Activated T-cell treated with anti-CD3 and anti-CD28 coated beads for 48 hours (primary cell): Measurements from ENCODE around the gene SLX9.

Experiments
- DNase-seq: peaks from one replicate; pipeline ENCODE4 v3.0.0-alpha.2; 2020; ENCODE audit warnings: low read depth

The SLX9 gene

DNA sequence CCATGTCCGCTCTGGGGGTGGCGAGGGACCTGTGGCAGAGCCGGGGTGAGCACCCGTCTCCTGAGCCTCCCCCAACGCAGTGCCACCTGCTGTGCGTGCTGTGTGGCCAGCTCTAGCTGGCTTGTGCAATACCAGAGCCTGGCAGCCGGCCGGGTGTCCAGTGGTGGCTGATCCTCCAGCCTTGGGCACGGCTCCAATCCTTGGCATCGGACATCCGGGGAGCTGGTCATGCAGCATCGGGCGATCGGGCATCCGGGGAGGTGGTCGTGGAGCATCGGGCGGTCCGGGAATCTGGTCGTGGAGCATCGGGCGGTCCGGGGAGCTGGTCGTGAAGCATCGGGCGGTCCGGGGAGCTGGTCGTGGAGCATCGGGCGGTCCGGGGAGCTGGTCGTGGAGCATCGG, 8.1 kb downstream of the SLX9 start:
- no peak for DNase-seq

- DNase-seq = no peak
Measured at GRCh38 chr21:44948426-44949120, 8.7 kb downstream of the SLX9 start.

DNA sequence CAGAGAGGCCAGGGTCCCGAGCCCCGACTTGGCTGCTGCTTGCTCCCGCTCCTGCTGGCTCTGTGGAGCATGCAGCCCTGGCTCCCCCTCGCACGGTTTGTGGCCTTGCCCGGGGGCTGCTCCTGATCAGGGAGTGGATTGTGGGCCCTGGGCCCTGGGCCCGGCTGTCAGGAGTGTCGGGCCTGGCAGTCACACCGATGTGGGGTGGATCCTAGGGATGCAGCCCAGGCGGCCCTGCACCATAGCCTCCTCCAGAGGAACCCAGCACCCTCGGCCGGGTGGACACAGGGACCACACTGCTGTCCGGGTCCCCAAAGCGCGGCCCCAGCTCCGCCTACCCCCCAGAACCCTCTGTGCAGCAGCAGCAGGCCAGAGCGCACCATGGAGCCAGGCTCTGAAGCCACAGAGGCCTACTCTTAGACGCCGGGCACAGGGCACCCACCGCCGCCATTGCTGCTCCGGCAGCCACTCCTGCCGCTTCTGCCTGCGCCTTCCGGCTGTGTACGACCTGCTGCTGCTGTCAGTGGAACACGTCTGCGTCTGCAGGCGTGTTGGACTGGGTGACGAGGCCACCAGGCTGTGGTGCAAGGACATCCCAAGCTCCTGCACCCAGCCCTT, 9.4 kb downstream of the SLX9 start:
- no peak for DNase-seq

GRCh38 chr21:44949779-44950198, 10.0 kb downstream of the SLX9 start:
- DNase-seq = peak; percentile 69

- no peak for DNase-seq
Measured at GRCh38 chr21:44950351-44950750, 10.5 kb downstream of the SLX9 start.

DNA sequence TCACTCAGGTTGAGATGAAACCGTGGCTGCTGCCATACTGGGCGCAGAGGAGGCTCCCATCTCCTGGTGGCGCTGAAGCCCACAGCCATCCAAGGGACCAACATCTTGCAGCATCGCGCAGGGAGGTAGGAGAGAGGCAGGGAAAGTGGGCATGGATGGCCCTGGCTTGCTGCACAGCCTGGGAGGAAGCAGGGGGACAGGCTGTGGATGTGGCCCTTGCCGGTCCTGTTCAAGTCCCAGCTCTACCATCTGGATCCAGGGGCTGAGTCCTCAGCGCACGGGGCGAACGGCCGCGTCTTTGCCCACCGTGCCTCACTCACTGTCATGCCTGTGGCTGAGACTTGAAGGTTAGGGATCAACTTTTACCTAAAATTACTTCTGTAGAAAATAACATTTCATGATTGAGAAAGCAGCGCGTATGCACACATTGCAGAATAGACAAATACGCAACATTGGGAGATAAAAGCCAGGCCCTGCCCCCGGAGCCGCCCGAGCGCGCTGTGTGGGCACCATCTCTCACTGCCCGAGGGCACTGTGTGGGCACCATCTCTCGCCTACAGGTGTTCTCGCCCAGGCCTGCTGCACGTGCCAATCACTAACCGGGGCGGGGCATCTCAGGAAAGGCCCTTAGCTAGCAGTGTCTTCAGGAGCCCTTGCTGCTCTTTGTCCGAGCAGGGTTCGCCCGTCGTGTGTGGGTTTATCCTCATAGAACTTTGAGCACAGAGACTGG, 11.5 kb downstream of the SLX9 start:
- DNase-seq = no peak

DNA sequence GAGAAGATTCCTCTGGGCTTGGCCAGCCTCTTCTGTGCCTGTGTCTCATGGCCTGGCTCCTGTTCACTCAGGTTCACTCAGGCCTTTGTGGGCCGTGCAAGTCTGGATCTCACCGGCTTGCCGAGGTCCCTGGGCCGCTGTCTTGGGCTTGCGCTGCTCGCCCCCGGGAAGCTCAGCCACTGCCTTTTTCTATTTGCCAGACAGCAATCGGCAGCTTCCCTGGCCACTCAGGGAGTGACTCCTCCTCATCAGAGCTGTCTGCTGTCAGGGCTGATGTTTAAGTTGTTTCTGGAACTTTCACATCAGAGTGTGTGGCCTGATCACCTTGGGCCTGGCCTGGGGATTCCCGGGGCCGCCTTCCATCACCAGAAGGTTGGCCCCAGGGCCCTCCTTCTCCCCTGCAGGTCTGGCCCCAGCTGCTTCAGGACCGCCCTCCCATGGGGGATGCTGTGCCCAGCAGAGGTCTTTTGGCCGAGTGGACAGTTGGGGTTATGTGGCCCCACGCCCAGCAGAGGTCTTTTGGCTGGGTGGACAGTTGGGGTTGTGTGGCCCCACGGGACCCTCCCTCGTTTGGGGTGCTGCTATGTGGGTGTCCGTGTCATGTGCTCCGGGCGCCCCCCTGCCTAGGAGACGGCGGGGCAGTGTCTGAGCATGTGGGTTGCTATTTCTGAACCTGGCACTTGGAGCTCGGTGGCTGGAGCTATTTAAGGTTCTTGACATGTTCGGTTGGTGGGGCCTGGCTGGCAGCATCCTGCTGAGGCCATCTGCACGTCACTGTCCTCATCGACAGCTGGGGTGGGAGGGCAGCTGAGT, 12.5 kb downstream of the SLX9 start:
- no peak for DNase-seq

DNA sequence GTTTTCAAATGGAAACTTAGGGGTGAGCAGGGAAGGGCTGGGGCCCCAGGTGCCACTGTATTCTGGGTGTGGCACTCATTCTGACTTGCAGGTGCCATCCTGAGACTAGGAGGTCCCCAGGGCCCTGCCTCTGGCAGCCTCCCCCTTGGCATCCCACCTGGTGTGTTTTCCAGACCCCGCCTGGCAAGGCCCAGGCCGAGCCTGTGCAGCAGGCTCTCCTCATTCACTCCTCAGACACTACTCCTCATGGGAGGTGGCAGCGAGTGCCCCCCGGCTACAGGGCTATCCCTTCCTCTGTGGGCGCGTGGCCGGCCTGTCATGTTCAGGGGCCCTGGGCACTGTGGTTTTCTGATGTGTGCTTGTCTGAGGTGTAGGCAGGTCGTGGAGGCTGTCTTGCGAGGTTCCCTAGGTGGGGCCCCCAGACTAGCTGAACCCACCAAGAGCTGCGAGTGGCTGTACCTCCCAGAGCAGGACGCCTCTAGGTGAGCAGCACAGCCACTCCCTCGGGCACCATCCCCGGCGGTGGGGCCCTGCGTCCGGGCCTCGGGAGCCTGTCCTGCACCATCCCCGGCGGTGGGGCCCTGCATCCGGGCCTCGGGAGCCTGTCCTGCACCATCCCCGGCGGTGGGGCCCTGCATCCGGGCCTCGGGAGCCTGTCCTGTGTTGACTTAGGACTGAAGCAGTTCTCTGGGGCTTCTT, 13.2 kb downstream of the SLX9 start:
- no peak for DNase-seq

- no peak for DNase-seq
Measured at GRCh38 chr21:44953628-44954021, 13.8 kb downstream of the SLX9 start.

DNA sequence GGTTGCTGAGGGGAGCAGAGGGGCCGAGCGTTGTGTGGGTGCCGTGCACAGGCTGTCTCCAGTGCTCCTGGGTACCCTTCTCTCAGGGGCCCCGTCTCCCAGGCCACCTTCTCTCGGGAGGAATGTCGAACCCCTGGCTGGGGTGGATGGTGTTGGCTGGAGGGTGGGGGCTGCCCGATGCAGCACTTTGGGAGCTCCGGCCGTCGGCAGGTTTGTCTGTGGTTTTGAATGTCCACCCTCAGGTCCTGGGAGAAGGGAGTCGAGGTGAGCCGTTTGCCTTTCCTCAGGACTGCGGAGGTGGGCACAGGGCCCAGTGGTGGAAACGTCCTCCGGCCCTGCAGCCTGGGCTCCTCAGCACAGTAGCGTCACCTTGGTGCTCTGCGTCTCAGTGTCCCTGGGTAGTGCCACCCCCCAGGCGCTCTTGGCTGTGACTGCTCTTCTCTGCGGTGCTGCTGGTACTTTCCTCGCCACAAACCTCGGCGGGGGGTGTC, 14.5 kb downstream of the SLX9 start:
- no peak for DNase-seq

- no peak for DNase-seq
Measured at GRCh38 chr21:44955141-44955797, 15.4 kb downstream of the SLX9 start.

DNA sequence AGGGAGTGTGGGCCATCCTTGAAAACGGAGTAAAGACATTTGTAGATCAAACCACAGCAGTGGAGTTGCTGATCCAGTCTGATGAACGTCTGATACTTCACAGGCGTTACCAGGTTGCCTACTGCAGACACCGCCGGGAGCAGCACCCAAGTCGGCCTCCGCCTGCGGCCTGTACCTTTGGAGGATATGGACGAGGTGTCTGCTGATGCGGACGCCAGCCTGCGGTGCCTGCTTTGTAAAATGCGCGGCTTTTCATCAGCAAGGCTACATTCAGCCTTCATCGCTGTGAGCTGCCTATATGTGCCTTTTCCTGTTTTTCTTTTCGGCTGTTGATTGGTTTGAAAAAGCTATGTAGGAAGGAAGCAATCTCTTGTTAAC, 16.0 kb downstream of the SLX9 start:
- DNase-seq = no peak

DNA sequence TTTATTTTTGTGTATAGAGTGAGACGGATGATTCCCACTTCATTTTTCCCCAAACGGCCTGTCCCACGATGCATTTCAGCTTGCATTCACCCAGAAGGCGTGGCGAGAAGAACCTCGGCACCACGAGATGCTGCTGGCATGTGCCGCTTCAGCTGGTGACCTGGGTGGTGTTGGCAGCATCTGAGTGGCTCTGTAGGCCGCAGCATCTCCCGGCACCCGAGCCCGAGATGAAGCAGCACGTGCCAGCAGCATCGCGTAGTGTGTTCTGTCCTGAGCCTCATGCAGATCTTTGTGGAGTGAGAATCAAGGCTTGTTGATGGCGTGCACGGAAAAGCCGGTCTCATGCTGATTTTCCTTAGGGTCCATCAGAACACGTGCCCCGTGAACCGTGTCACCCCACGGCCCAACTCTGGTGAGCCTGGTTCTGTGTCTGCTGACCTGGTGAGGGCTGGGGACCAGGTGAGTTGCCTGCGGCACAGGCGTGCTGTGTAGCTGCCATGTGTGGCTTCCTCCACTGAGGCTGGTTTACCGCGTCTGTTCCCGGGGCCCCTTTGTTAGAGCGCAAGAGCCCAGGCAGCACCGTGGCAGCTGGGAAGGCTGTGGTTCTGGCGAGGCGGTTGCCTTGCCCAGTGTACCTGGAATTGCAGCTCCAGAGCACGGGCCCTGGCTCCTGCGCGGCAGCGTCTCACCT, 16.7 kb downstream of the SLX9 start:
- DNase-seq = no peak

- DNase-seq = no peak
Measured at GRCh38 chr21:44957047-44957831, 17.4 kb downstream of the SLX9 start.

DNA sequence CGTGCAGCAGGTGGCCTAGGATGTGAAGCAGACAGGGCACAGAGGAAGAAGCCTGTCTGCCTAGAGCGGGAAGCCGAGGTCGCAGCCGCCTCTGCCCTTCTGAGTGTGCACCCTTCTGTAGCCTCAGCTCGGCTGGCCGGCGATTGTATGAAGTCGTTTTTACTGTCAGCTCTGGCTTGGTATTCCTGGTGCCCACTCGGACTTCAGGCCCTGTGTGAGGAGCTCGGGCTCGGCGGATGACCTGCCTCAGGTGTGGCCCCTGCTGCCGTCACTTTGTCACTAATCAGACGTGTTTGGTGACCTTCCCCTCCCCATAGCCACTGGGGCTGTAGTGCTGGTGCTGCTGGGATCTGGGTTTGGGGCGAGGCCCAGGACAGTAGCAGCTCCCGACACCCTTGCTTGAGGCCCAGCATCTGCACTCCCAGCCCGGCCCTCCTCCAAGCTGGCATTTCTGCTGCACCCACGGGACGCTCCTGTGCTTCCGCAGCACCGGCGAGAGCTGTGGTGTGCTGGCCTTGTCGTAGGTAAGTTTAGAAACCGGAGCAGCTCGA, 18.1 kb downstream of the SLX9 start:
- no peak for DNase-seq

- no peak for DNase-seq
Measured at GRCh38 chr21:44958471-44959191, 18.8 kb downstream of the SLX9 start.

- DNase-seq = no peak
Measured at GRCh38 chr21:44959376-44960091, 19.7 kb downstream of the SLX9 start.
